HG03558 (cell line): ENCODE measurements around the gene CROCC.
"Not testable (repeated sequence)": the region's sequence is repeated elsewhere in the genome, so short reads cannot be mapped to it uniquely, and the experiment has no call there.

Experiments
- ATAC-seq: cut with Tn5 transposase; IDR thresholded peaks from one replicate; pipeline ENCODE4 v1.9.1; 2021; ENCODE audit warnings: moderate number of reproducible peaks; ENCODE audit not compliant: unreplicated experiment; ENCODE audit errors: extremely low read depth

The CROCC gene, protein sequence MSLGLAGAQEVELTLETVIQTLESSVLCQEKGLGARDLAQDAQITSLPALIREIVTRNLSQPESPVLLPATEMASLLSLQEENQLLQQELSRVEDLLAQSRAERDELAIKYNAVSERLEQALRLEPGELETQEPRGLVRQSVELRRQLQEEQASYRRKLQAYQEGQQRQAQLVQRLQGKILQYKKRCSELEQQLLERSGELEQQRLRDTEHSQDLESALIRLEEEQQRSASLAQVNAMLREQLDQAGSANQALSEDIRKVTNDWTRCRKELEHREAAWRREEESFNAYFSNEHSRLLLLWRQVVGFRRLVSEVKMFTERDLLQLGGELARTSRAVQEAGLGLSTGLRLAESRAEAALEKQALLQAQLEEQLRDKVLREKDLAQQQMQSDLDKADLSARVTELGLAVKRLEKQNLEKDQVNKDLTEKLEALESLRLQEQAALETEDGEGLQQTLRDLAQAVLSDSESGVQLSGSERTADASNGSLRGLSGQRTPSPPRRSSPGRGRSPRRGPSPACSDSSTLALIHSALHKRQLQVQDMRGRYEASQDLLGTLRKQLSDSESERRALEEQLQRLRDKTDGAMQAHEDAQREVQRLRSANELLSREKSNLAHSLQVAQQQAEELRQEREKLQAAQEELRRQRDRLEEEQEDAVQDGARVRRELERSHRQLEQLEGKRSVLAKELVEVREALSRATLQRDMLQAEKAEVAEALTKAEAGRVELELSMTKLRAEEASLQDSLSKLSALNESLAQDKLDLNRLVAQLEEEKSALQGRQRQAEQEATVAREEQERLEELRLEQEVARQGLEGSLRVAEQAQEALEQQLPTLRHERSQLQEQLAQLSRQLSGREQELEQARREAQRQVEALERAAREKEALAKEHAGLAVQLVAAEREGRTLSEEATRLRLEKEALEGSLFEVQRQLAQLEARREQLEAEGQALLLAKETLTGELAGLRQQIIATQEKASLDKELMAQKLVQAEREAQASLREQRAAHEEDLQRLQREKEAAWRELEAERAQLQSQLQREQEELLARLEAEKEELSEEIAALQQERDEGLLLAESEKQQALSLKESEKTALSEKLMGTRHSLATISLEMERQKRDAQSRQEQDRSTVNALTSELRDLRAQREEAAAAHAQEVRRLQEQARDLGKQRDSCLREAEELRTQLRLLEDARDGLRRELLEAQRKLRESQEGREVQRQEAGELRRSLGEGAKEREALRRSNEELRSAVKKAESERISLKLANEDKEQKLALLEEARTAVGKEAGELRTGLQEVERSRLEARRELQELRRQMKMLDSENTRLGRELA (N-terminal part only)

DNA sequence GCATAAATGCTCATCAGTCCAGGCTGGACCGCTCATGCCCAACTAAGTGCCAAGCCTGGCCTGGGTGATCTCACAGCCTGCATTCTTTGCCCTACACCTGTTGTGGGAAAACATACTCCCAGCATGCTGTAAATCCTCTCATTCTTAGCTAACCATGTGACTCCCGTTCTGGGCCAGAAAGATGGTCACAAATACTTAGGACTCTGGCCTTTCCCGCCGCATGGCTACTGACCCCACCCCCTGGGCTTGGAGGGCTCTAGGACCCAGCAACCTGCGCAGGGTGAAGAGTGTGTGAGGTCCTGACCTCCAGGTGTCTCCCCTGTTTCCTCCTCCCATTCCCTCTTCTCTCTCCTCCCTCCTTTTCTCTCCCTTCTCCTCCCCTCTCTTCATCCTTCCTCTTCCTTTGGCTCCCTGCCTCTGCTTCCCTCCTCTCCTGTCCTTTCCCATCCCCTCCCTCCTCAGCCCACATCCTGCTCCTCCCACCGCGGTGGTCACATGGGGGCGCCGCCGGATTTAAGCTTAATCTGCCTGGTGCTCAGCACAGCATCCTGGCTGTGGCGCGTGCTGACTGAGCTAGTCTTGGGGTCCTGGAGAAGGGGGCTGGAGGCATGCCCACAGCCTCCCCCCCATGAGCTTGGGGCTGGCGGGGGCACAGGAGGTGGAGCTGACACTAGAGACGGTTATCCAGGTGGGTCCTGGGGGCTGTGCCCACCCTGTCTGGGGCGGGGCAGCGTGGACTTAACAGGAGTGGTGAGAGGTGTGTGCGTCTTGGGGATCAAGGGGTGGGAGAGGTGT, at the start of gene CROCC:
TSS of gene CROCC (plus strand) at position 541 of the 795 bp plus-strand sequence. CDS start at position 629, 88 bp downstream.
- ATAC-seq = no peak

DNA sequence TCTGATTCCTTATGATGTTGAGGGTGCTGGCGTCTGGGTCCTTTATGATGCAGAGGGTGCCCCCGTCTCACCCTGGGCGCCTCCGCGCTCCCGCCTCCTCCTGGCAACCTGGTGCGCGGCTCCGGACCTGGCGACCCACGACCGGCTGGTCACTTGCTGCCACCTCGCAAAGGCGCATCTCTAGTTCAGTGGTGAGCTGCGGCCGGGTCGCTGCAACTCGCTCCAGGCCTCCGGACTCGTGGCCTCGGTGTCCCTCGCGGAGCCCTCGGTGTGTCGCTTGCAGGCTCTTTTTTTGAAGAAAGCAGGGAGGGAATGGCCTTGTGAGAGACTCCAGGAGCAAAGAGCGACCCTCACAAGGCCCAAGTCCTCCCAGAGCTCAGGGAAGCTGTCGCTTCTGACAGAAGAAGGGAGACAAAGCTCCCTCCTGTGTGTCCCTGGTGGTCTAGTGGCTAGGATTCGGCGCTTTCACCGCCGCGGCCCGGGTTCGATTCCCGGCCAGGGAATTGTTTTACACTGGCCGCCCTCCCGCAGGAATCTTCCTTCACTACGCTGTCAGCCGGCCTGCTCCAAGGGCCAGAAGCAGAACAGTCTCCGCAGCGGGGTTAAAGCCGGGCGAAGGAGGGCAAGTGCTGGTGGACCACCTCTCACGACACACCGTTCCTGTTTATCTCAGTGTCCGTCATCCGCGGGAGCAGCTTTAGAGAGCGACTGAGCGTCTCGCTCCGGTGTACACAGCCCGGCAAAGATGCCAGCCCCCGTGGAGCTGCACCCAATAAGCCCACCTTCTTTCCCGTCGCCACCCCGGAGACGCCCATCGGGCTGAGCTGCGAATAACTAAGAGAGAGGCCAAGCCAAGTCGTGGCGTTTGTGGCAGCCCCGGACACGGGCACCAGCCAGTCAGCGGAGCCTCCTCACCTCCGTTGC, 49.3 kb upstream of the CROCC start:
- not testable (repeated sequence) for ATAC-seq

DNA sequence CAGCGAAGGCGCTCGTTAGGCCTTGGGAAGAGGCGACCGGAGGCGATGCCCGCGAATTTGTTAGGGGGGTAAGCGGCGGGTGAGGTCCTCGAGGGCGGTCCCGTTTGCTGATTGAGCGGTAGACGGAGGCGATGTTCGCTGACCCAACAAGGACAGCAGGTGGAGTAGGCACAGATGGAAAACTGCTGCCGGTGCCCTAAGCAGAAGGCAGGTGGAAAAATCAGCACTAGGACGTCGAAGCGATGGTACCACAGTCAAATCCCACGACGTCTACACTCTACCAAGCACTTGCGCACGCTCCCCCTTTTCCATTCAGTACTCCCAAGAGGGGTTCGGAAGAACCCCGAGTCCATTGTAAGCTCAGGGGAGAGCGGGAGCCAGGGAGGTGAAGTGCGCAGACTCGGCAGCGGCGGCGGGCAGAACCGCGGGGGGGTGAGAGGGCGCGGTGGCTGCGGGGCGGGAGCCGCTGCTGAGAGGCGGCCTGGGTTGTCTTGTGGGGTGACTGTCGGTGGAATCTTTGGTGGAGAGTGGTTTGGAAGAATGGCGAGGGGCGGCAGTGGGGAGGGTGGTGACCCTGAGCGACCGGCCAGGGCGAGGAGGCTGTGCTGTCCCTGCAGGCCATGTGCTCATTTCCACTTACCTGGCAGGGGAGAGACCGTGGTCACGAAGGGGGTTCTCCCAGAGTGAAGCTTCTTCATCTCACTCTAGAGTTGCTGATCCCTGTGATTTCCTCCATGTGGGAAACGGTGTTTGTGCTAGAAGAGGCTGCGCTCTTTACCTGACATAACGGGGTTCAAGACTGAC, 48.5 kb upstream of the CROCC start:
- not testable (repeated sequence) for ATAC-seq

DNA sequence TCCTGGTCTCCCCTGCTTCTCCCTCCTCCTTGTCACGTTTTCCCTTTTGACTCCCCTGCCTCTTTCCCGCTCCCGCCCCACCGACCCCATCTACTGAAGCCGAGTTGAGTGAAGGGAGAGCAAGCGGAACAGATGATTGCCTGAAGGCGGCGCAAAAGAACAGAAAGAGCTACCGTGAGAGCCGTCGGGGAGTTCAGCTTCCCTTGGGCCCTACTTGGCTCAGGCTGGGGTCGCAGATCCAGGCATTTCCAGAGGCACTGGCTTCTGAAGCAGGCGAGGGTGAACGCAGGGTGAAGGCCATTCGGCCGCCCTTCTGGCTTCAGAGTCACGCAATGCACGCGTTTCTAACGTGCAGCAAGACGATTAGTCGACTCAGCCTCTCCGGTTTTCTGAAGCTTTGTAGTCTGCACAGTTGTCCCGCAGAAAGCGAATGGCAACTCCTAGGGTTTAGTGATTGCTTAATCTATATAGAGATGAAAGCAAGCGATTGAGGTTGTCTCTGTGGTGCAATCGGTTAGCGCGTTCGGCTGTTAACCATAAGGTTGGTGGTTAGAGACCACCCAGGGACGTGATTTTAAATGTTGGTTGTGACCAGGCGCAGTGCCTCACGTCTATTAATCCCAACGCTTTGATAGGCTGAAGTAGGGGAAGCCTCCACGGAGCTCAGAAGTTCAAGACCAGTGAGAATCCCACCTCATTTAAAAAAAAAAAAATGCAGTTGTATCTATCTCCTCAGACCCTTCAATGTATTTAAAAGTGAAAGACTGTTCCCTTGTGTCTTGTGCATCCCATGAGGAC, 46.6 kb upstream of the CROCC start:
- not testable (repeated sequence) for ATAC-seq

DNA sequence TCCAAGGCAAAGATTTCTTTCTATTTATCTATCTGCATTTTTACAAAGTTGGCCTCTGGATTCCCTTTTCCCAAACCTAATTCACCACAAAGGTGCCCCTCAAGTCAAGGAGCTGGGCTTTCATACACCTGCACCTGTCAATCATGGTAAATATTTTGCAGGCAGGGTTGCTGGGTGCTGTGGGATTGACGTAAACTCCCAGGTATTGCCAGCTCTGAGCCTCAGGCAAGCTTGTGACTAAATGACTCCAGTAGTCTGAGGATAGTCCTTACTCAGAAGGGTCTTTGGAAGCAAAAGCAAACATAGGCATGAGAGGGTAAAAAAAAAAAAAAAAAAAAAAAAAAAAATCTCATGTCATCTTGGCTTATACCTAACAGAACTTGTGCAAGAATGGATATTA, 40.0 kb upstream of the CROCC start:
- ATAC-seq = not testable (repeated sequence)

DNA sequence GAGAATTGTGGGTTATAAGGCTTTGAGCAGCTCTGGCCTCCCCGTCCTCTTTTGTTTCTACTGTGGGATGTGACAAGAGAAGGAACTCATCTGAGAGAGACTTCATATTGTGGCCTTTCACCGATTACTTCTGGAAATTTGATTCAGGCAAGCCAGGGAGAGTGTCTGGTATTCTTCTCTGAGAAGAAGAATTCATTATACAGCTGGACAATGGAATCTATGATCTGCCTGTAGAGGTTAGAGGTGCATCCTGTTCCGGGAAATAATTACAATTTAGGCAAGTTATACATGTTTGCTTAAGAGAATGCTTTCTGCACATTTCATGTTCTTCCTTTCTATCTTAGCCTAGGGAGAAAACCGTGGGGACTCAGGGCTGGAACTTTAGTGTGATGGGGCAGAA, 38.7 kb upstream of the CROCC start:
- ATAC-seq = no peak

DNA sequence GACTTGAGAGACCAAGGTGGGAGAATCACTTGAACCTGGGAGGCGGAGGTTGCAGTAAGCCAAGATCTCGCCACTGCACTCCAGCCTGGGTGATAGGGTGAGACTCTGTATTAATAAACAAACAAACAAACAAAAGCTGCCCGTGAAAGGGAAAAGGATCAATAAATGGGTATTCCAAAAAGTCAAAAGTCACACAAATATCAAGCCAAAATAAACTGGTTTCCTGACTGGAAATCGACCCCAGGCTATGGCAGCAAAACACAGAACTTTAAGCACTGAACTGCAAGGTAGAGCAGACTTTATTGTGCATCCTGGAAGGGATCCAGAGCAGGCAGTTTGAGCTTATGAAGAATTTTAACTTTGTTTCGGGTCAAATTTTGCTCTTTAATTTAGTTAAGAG, 37.2 kb upstream of the CROCC start:
- not testable (repeated sequence) for ATAC-seq

DNA sequence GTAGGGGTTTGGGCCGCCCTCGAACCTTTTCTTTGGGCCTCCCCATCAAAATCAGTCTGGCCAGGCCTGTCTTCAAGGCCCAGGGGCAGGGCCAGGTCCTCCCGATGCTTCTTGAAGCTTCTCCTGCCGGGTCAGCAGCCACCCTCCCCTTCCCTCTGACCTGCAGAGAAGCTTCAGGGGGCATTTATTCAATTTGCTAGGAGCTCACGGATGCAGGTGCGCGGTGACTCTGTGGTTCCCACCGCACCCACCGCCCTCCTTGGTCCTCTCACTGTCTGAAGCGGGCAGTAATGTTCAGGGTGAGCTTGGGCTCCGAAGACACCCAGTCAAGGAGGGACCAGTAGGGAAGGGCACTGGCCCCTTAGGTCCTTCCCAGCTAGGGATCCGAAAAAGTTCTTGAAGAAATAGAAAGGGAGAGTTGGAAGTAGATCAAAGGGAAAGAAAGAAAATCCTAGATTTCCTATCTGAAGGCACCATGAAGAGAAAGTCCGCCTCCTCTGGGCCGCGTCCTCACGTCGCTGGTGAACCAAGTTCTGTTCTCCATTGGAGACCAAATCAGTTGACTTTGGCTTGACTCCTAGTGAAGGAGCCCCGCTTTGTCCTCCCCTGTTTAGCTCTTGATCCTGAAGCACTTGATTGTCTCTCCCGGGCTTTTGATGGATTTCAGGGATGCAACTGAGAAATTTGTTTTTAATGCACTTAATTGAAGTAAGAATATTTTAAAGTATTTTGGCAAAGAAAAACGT, 34.7 kb upstream of the CROCC start:
- no peak for ATAC-seq

DNA sequence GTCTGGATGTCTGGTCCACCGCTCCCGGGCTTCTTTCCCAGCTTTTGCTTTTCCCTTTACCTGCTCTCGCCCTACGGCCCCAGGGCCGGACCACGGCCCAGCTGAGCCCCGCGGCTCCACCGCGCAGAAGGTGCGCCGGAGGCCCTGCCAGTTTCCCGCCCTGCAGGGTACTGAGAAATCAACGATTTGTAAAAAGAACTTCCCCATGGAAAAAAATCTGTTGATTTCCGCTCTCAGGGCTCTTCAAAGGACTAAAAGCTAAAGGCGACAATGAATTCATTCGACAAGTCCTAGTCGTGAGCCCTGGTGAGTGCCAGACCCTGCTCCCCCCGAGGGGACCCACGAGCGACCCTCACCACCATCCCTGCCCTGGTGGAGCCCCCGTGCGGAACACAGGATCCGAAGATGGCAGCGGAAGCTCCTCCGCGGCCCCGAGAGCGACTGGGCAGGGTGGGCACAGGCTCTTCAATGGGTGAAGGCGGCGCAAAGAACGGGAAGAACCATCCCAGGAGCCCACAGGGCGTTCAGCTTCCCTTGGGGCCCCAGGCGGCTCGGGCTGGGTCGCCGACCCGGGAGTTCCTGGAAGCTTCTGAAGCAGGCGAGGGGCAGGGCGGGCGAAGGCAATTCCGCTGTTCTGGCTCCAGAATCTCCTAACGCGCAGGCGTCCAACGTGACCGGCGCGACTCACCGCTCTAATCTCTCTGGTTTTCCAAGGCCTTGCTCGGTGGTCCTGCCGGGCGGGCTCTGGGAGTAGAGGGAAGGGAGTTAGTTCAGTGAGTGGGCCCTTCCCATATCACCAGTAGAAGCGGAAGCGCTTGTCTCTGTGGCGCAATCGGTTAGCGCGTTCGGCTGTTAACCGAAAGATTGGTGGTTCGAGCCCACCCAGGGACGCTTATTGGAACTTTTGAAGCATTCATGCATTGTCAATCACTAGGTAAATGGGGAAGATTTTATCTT, 32.6 kb upstream of the CROCC start:
- ATAC-seq = no peak

DNA sequence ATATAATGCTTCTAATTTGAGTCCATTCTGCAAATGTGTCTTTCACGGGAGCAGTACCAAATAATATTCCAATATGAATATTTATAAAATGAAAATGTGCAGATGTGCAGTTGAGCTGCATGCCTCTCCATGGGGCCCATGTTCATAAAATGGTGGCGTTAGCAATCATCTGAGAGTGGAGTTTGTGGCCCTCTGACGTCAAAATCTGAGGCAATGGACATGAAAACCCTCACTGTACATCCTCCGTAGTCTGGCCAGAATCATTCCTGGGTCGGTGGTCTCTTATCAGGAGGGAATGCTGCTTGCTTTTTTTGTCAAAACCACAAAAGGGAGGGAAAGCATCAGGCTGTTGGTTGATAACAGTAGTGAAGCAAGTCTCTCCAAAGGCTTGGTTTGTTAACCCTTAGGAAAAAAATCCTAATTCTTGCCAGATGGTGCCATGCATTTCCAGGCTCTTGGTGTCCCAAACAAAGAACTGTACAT, 31.2 kb upstream of the CROCC start:
- ATAC-seq = not testable (repeated sequence)

DNA sequence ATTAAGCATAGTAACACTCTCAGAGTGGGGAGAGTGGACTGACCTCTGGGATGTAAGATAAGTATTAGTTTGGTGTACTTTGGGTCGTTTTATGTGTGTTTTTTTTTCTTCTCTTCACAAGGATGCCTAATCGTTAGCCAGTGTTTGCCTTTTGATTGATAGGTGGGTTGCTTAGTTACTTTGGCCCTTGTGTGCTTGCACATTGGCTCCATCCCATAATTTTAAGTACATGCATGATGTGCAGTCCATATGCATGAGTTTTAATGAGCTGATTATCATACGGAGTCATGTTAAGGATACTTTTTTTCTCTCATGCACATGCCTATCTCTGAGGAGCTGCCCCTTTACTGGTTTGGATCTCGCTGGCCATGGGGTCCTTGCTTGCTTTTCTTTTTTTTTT, 30.7 kb upstream of the CROCC start:
- not testable (repeated sequence) for ATAC-seq

DNA sequence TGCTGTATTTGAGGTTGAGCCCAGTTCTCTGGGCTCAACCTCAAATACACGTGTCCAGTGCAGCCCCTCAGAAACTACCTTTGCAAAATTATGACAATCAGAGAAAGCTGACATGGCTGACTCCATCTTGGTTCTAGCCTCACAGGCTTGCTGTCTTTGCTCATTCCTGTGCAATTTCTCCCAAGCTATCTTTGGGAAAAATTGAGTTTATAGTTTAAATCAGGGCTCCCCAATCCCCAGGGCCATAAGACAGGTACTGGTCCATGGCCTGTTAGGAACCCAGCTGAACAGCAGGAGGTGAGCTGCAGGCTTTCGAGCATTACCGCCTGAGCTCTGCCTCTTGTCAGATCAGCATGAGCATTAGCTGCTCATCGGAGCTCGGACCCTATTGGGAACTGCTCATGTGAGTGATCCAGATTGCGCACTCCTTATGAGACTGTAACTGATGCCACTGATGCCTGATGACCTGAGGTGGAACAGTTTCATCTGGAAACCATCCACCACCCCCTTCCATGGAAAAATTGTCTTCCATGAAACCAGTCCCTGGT, 28.7 kb upstream of the CROCC start:
- not testable (repeated sequence) for ATAC-seq

DNA sequence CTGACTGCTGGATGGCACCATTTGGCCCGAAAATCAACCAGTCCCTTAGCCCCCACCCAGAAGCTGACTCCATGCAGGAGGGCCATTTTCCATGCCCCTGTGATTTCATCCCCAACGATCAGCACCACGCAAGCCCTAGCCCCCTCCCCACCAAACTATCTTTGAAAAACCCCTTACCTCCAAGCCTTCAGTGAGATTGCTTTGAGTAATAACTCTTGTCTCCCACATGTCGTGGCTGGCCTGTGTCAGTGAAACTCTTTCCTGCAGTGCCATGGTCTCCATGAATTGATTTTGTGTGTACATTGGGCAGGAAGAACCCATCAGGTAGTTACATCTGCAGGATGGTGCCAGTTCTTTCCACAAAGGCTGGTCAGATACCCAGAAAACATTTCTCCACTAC, 27.9 kb upstream of the CROCC start:
- ATAC-seq = not testable (repeated sequence)

DNA sequence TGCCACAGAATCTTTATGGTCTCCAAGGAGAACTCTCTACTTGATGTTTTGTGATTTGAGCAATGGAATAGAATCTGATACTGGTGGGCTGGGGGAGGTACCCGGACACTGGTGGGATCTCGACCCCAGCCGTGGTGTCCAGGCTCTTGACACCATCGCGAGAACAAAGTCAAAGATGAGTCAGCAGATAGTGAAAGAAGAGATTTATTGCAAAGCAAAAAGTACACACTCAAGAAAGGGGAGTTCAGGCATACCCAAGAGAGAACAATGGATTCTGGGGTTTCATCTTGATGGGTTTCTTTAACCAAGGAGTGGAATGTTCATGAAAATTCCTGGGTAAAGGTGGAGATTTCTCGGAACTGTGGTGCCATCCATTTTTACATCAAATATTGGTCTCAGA, 27.4 kb upstream of the CROCC start:
- ATAC-seq = not testable (repeated sequence)

DNA sequence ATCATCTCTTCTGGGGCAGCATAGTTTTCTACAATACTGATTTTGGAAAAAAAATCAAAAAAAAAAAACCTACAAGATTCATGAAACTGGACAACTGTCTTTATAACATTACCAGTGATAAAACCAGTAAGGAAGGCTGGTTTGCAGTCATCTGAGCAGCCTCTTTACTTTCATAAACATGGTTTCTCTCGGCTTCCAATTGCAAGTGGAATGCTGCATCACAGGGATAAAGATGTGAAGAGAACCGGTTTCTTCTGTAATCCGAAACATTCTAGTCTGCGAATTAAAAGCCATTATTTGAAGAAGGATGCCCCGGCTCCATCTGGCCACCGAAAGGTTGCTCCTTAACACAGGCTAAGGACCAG, 26.5 kb upstream of the CROCC start:
- not testable (repeated sequence) for ATAC-seq
